Measurements from ENCODE around the gene CUX1.
A peak's percentile ranks its signal among the peaks of the same experiment; 100 is the strongest.

CUX1 gene

GRCh38 chr7:101871351-101871750 is 53.9 kb downstream of the CUX1 start:
- Histone ChIP-seq H3K4me3 (ENCODE audit: low read depth, low read length) (no peak overlapping the region), H3K4me1 (ENCODE audit: control insufficient read depth, insufficient read depth, low read length) (peaks cover 7% of the 10 kb centered on the region; the same call in 1 of the 2 replicates), H3K9me3 (ENCODE audit: control insufficient read depth, insufficient read depth, low read depth, low read length) (no peaks in the 10 kb centered on the region), H3K27ac (ENCODE audit: extremely low read depth, low read depth, low read length) (no peak overlapping the region), H3K36me3 (ENCODE audit: control insufficient read depth in 2 of 2, insufficient read depth in 1 of 2, low read length in 2 of 2) (no peaks in the 10 kb centered on the region)
- CTCF ChIA-PET = no interaction called here
- POLR2A ChIA-PET = no interaction called here
- TF ChIP-seq KLF1 (tag by site-specific recombination; IDR thresholded peaks at IDR 0.05) = no peak
- no peak for TF ChIP-seq ZNF624 (tag by site-specific recombination; IDR thresholded peaks at IDR 0.05)
- TF ChIP-seq ZBTB20 (tag by site-specific recombination; IDR thresholded peaks at IDR 0.05) = no peak
- TF ChIP-seq, protein P1, sequence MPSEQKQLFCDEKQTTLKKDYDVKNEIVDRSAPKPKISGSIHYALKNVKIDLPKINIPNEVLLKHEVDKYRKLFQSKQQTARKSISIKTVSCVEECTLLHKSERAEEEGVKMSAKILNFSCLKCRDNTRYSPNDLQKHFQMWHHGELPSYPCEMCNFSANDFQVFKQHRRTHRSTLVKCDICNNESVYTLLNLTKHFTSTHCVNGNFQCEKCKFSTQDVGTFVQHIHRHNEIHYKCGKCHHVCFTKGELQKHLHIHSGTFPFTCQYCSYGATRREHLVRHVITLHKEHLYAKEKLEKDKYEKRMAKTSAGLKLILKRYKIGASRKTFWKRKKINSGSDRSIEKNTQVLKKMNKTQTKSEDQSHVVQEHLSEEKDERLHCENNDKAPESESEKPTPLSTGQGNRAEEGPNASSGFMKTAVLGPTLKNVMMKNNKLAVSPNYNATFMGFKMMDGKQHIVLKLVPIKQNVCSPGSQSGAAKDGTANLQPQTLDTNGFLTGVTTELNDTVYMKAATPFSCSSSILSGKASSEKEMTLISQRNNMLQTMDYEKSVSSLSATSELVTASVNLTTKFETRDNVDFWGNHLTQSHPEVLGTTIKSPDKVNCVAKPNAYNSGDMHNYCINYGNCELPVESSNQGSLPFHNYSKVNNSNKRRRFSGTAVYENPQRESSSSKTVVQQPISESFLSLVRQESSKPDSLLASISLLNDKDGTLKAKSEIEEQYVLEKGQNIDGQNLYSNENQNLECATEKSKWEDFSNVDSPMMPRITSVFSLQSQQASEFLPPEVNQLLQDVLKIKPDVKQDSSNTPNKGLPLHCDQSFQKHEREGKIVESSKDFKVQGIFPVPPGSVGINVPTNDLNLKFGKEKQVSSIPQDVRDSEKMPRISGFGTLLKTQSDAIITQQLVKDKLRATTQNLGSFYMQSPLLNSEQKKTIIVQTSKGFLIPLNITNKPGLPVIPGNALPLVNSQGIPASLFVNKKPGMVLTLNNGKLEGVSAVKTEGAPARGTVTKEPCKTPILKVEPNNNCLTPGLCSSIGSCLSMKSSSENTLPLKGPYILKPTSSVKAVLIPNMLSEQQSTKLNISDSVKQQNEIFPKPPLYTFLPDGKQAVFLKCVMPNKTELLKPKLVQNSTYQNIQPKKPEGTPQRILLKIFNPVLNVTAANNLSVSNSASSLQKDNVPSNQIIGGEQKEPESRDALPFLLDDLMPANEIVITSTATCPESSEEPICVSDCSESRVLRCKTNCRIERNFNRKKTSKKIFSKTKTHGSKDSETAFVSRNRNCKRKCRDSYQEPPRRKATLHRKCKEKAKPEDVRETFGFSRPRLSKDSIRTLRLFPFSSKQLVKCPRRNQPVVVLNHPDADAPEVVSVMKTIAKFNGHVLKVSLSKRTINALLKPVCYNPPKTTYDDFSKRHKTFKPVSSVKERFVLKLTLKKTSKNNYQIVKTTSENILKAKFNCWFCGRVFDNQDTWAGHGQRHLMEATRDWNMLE (tag by site-specific recombination; conservative IDR thresholded peaks at IDR 0.05; ENCODE audit: low read depth) = no peak
- no peak for TF ChIP-seq ZSCAN23 (tag by site-specific recombination; IDR thresholded peaks at IDR 0.05)
- TF ChIP-seq ZNF423 (tag by site-specific recombination; IDR thresholded peaks at IDR 0.05) = no peak
- TF ChIP-seq ZNF239 (tag by site-specific recombination; IDR thresholded peaks at IDR 0.05) = no peak
- TF ChIP-seq ZNF324 (tag by site-specific recombination; IDR thresholded peaks at IDR 0.05) = no peak
- no peak for TF ChIP-seq ZNF596 (tag by site-specific recombination; IDR thresholded peaks at IDR 0.05)
- TF ChIP-seq ZNF558 (tag by site-specific recombination; IDR thresholded peaks at IDR 0.05) = no peak
- TF ChIP-seq, protein P2, sequence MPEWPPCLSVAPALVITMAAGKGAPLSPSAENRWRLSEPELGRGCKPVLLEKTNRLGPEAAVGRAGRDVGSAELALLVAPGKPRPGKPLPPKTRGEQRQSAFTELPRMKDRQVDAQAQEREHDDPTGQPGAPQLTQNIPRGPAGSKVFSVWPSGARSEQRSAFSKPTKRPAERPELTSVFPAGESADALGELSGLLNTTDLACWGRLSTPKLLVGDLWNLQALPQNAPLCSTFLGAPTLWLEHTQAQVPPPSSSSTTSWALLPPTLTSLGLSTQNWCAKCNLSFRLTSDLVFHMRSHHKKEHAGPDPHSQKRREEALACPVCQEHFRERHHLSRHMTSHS (tag by site-specific recombination; IDR thresholded peaks at IDR 0.05) = no peak
- TF ChIP-seq ZBTB17 (tag by site-specific recombination; IDR thresholded peaks at IDR 0.05) = no peak
- no peak for TF ChIP-seq PATZ1 (tag by site-specific recombination; IDR thresholded peaks at IDR 0.05)

GRCh38 chr7:101874028-101874427 is 56.6 kb downstream of the CUX1 start:
- no peak for TF ChIP-seq GLIS1 (tag by site-specific recombination; IDR thresholded peaks at IDR 0.05)
- TF ChIP-seq, protein P3, sequence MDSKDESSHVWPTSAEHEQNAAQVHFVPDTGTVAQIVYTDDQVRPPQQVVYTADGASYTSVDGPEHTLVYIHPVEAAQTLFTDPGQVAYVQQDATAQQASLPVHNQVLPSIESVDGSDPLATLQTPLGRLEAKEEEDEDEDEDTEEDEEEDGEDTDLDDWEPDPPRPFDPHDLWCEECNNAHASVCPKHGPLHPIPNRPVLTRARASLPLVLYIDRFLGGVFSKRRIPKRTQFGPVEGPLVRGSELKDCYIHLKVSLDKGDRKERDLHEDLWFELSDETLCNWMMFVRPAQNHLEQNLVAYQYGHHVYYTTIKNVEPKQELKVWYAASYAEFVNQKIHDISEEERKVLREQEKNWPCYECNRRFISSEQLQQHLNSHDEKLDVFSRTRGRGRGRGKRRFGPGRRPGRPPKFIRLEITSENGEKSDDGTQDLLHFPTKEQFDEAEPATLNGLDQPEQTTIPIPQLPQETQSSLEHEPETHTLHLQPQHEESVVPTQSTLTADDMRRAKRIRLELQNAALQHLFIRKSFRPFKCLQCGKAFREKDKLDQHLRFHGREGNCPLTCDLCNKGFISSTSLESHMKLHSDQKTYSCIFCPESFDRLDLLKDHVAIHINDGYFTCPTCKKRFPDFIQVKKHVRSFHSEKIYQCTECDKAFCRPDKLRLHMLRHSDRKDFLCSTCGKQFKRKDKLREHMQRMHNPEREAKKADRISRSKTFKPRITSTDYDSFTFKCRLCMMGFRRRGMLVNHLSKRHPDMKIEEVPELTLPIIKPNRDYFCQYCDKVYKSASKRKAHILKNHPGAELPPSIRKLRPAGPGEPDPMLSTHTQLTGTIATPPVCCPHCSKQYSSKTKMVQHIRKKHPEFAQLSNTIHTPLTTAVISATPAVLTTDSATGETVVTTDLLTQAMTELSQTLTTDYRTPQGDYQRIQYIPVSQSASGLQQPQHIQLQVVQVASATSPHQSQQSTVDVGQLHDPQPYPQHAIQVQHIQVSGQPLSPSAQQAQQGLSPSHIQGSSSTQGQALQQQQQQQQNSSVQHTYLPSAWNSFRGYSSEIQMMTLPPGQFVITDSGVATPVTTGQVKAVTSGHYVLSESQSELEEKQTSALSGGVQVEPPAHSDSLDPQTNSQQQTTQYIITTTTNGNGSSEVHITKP (tag by site-specific recombination; IDR thresholded peaks at IDR 0.05) = peak; percentile 80
- POLR2A ChIA-PET = no interaction called here
- Histone ChIP-seq H3K27ac (ENCODE audit: extremely low read depth, low read depth, low read length) (no peak overlapping the region), H3K36me3 (ENCODE audit: control insufficient read depth in 2 of 2, insufficient read depth in 1 of 2, low read length in 2 of 2) (no peaks in the 10 kb centered on the region), H3K4me3 (ENCODE audit: low read depth, low read length) (no peak overlapping the region), H3K9me3 (ENCODE audit: control insufficient read depth, insufficient read depth, low read depth, low read length) (no peaks in the 10 kb centered on the region), H3K4me1 (ENCODE audit: control insufficient read depth, insufficient read depth, low read length) (peaks cover 7% of the 10 kb centered on the region; the same call in 1 of the 2 replicates)
- CTCF ChIA-PET = no interaction called here
